A549 (cell line): ENCODE measurements around the gene DAB2. TPM values are rescaled to one million over a fixed set of nuclear protein-coding genes. Genes with fewer than 3 reads are reported as not detected.

Experiments used
- ATAC-seq, 2 experiments: fragments of 200-7000 bp in 1 of 2; fragments of >200 bp in 1 of 2; cut with Nextera tagmentation in 1 of 2; cut with Tn5 transposase in 1 of 2; 3 replicates each; pipeline versions ENCODE4 v1.8.0 to v1.9.1; 2018 to 2020; ENCODE audit warnings: mild to moderate bottlenecking in 1 of 2, moderate library complexity in 1 of 2
- CTCF ChIA-PET: fragments of 300-600 bp; sonication (Branson Sonifier 250); formaldehyde crosslinking; extraction: SDS; loops from one replicate; lab custom pipeline; 2021; ENCODE audit warnings: antibody characterized with exemption, inconsistent platforms; lab: Yijun Ruan, JAX
- POLR2A ChIA-PET: fragments of 350-600 bp; formaldehyde crosslinking; extraction: SDS; loops from one replicate; lab custom pipeline; 2021; ENCODE audit warnings: antibody characterized with exemption, inconsistent platforms; lab: Yijun Ruan, JAX
- DNase-seq, 2 experiments: peaks; one replicate each; pipeline versions ENCODE4 v3.0.0 to v3.0.0-alpha.2; 2011 to 2016; ENCODE audit warnings: low read depth in 1 of 2, low spot score in 1 of 2
- FAIRE-seq: peaks from 2 replicates; lab custom pipeline; 2011; peaks lifted over from hg19 to GRCh38; lab: Jason Lieb, UNC
- H3K27ac ChIP-seq, 2 experiments: fragments of >200 bp; sonication (Bioruptor Twin); formaldehyde crosslinking; 3 replicates each; pipeline ENCODE4 v1.5.1; 2016 to 2017
- H3K4me1 ChIP-seq: fragments of >200 bp; sonication (Bioruptor Twin); formaldehyde crosslinking; 3 replicates; pipeline ENCODE4 v1.6.1; 2016
- H3K4me2 ChIP-seq: fragments of >200 bp; sonication (Bioruptor Twin); formaldehyde crosslinking; 3 replicates; pipeline ENCODE4 v1.6.1; 2016
- H3K4me3 ChIP-seq: fragments of >200 bp; sonication (Bioruptor Twin); formaldehyde crosslinking; 3 replicates; pipeline ENCODE4 v1.5.1; 2016
- H3K9me3 ChIP-seq: fragments of >200 bp; sonication (Bioruptor Twin); formaldehyde crosslinking; 3 replicates; pipeline ENCODE4 v1.6.1; 2016
- BHLHE40 ChIP-seq: IDR thresholded peaks from 2 replicates; pipeline ENCODE4 v1.6.1; 2012; ENCODE audit warnings: low read depth, low read length, inconsistent platforms
- CBX8 ChIP-seq: fragments of 200-600 bp; sonication (generic); IDR thresholded peaks from 2 replicates; pipeline ENCODE4 v1.6.1; 2016
- CEBPB ChIP-seq, 2 experiments: fragments of >200 bp in 1 of 2; sonication (Bioruptor Twin) in 1 of 2; formaldehyde crosslinking in 1 of 2; IDR thresholded peaks; 2 replicates each; pipeline ENCODE4 v1.6.1; 2012 to 2016
- CHD4 ChIP-seq: fragments of 200-600 bp; sonication (generic); IDR thresholded peaks from 2 replicates; pipeline ENCODE4 v1.6.1; 2016; ENCODE audit warnings: antibody characterized with exemption, mild to moderate bottlenecking, borderline replicate concordance
- EHF ChIP-seq: fragments of 250-450 bp; sonication (Bioruptor Pico); IDR thresholded peaks from 2 replicates; pipeline ENCODE4 v1.5.0; 2020; ENCODE audit warnings: mild to moderate bottlenecking
- EP300 ChIP-seq, 2 experiments: fragments of >200 bp; sonication (Bioruptor Twin); formaldehyde crosslinking; IDR thresholded peaks; 2 replicates in 1 of 2; 3 replicates in 1 of 2; pipeline ENCODE4 v1.6.1; 2016 to 2017
- FOSB ChIP-seq: fragments of 250-450 bp; sonication (Bioruptor Pico); IDR thresholded peaks from 2 replicates; pipeline ENCODE4 v1.5.0; 2020; ENCODE audit warnings: mild to moderate bottlenecking, moderate library complexity
- FOSL2 ChIP-seq, 2 experiments: fragments of 450-650 bp in 1 of 2; fragments of >200 bp in 1 of 2; sonication (Bioruptor Twin) in 1 of 2; formaldehyde crosslinking; IDR thresholded peaks; 2 replicates each; pipeline versions ENCODE4 v1.5.0 to v1.6.1; 2016 to 2020; ENCODE audit warnings: mild to moderate bottlenecking in 1 of 2, moderate library complexity in 1 of 2
- FOXS1 ChIP-seq: fragments of 250-450 bp; sonication (Bioruptor Pico); IDR thresholded peaks from 2 replicates; pipeline ENCODE4 v1.5.0; 2020; ENCODE audit warnings: mild to moderate bottlenecking, moderate library complexity
- GATA3 ChIP-seq: IDR thresholded peaks from 2 replicates; pipeline ENCODE4 v1.6.1; 2012; ENCODE audit warnings: borderline replicate concordance
- MYC ChIP-seq: IDR thresholded peaks from 2 replicates; pipeline ENCODE4 v1.6.1; 2012; ENCODE audit warnings: mild to moderate bottlenecking, inconsistent platforms, low read length, improper control_type of control experiment, borderline replicate concordance
- NFE2L2 ChIP-seq: fragments of 150-350 bp; conservative IDR thresholded peaks from 2 replicates; pipeline ENCODE4 v1.6.1; 2014; ENCODE audit warnings: low read length
- PHF8 ChIP-seq: fragments of 200-600 bp; sonication (generic); IDR thresholded peaks from 2 replicates; pipeline ENCODE4 v1.6.1; 2016; ENCODE audit warnings: low read depth, mild to moderate bottlenecking, antibody characterized with exemption, moderate library complexity, borderline replicate concordance
- POLR2A ChIP-seq: IDR thresholded peaks from 2 replicates; pipeline ENCODE4 v1.6.1; 2012; ENCODE audit warnings: mild to moderate bottlenecking, low read length
- RAD21 ChIP-seq, 2 experiments: fragments of >200 bp in 1 of 2; sonication (Bioruptor Twin) in 1 of 2; formaldehyde crosslinking in 1 of 2; IDR thresholded peaks in 1 of 2; conservative IDR thresholded peaks in 1 of 2; 2 replicates in 1 of 2; 3 replicates in 1 of 2; pipeline ENCODE4 v1.6.1; 2012 to 2018; ENCODE audit warnings: inconsistent platforms in 1 of 2
- SMC3 ChIP-seq: fragments of >200 bp; sonication (Bioruptor Twin); formaldehyde crosslinking; IDR thresholded peaks from 3 replicates; pipeline ENCODE4 v1.6.1; 2018; ENCODE audit warnings: inconsistent platforms
- SREBF2 ChIP-seq: fragments of 450-650 bp; IDR thresholded peaks from 2 replicates; pipeline ENCODE4 v1.6.1; 2014; ENCODE audit warnings: mild to moderate bottlenecking, moderate library complexity
- TP53 ChIP-seq: fragments of 250-450 bp; sonication (Bioruptor Pico); IDR thresholded peaks from 2 replicates; pipeline ENCODE4 v1.5.0; 2021; ENCODE audit warnings: mild to moderate bottlenecking, moderate library complexity
- WGBS: methylation state at CpG from one replicate; pipeline ENCODE4 v1.1.6; 2017; ENCODE audit errors: missing lambda C conversion rate; 5-methylcytosine and 5-hydroxymethylcytosine counted together
- polyA plus RNA-seq, 4 experiments: library from polyadenylated mRNA; depleted of rRNA in 3 of 4; stranded (reverse); fragments of >200 nt; fragmentation: RNase III in 1 of 4; extraction: RNeasy Plus Mini Kit Qiagen cat#74134 plus additional on column Dnase treatment in 1 of 4; gene quantifications; 2 replicates in 3 of 4; 3 replicates in 1 of 4; pipeline ENCODE4 v1.2.3, GENCODE V29; 2011 to 2017
- TF ChIP-seq, protein P1 (sequence below): fragments of >200 bp; sonication (Bioruptor Twin); formaldehyde crosslinking; IDR thresholded peaks from 2 replicates; pipeline ENCODE4 v1.6.1; 2016
- TF ChIP-seq, protein P2 (sequence below): IDR thresholded peaks from 2 replicates; pipeline ENCODE4 v1.6.1; 2012
- TF ChIP-seq, protein P3 (sequence below): IDR thresholded peaks from 2 replicates; pipeline ENCODE4 v1.6.1; 2012
- TF ChIP-seq, protein P4 (sequence below): fragments of 150-350 bp; IDR thresholded peaks from 2 replicates; pipeline ENCODE4 v1.6.1; 2014; ENCODE audit warnings: low read depth, mild to moderate bottlenecking, low read length
- TF ChIP-seq, protein P5 (sequence below): fragments of >200 bp; sonication (Bioruptor Twin); formaldehyde crosslinking; IDR thresholded peaks from 3 replicates; pipeline ENCODE4 v1.5.1; 2016
- TF ChIP-seq, protein P6 (sequence below): fragments of 250-450 bp; sonication (Bioruptor Pico); IDR thresholded peaks from 2 replicates; pipeline ENCODE4 v1.5.0; 2021; ENCODE audit warnings: mild to moderate bottlenecking, moderate library complexity, borderline replicate concordance

The DAB2 gene
- polyA plus RNA-seq, 2 of the 4 experiments (the other 2 are of a cell fraction): 13.6 to 17.1 TPM

DNA sequence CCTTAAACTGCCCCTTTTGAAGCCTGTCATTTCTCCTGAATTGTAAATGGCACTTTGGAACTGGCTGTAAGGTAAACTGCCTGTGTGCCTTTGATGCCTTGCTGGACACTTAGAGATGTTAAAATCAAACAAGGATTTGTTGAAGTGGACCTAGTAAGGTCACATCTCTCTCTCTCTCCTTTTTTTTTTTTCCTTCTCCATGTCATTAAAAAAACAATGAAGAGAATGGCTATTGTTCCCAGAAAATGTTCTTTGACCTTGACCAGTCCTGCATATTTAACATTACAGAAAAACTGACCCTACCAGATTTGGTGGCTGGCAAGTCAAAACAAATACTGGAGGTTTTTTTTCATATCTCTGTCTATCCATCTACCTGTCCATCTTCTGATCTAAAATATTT, 2.9 kb upstream of the DAB2 start:
- H3K4me2 ChIP-seq: no peak overlapping the region
- no peak for ATAC-seq
- ChIA-PET CTCF (no interaction called here), POLR2A (no interaction called here)
- peaks cover 32% of the 10 kb centered on the region for H3K4me1 ChIP-seq
- no peak for DNase-seq
- H3K4me3 ChIP-seq: no peak overlapping the region
- no peaks in the 10 kb centered on the region for H3K9me3 ChIP-seq
- H3K27ac ChIP-seq: 0 out of 6 replicates have a peak overlapping the region, but pooled peaks of 1 of the 2 experiments have one; percentile 2
- FAIRE-seq: no peak
- TF ChIP-seq PHF8: no peak
- TF ChIP-seq, protein P1, sequence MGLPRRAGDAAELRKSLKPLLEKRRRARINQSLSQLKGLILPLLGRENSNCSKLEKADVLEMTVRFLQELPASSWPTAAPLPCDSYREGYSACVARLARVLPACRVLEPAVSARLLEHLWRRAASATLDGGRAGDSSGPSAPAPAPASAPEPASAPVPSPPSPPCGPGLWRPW: no peak
- no peak for TF ChIP-seq FOSL2 (IDR thresholded peaks at IDR 0.05)
- no peak for TF ChIP-seq FOSL2 (CRISPR knock-in tag; IDR thresholded peaks at IDR 0.05)
- TF ChIP-seq MYC: no peak
- TF ChIP-seq, protein P2, sequence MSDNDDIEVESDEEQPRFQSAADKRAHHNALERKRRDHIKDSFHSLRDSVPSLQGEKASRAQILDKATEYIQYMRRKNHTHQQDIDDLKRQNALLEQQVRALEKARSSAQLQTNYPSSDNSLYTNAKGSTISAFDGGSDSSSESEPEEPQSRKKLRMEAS: no peak
- no peak for TF ChIP-seq FOXS1 (CRISPR knock-in tag)
- TF ChIP-seq GATA3: no peak
- TF ChIP-seq, all 56 proteins: peak for 0

DNA sequence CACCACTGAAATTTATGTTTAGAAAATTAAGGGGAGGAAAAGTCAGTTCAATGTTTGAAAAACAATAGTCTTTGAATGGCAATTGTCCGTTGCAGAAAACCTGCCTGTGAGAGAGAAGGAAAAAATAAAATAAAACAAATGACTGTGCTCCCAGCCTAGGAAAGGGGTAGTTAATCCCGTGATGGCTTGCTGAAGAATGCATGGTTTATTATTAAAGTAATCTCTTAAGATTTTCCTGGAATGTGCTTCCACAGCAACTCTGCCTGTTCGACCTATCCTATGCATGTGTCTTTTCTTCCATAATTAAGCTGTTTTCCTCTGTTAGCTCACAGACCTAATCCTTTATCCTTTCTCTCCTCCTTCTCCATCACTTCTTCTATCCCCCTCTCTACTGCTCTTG, 2.4 kb upstream of the DAB2 start:
- 0 out of 6 replicates have a peak overlapping the region, but pooled peaks of 1 of the 2 experiments have one; percentile 2 for H3K27ac ChIP-seq
- CTCF ChIA-PET: no interaction called here
- TF ChIP-seq, protein P3, sequence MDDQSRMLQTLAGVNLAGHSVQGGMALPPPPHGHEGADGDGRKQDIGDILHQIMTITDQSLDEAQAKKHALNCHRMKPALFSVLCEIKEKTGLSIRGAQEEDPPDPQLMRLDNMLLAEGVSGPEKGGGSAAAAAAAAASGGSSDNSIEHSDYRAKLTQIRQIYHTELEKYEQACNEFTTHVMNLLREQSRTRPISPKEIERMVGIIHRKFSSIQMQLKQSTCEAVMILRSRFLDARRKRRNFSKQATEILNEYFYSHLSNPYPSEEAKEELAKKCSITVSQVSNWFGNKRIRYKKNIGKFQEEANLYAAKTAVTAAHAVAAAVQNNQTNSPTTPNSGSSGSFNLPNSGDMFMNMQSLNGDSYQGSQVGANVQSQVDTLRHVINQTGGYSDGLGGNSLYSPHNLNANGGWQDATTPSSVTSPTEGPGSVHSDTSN: no peak
- TF ChIP-seq NFE2L2: no peak
- peak overlapping the region; percentile 33 for H3K4me2 ChIP-seq
- no peak for ATAC-seq
- no peak for FAIRE-seq
- no peaks in the 10 kb centered on the region for H3K9me3 ChIP-seq
- no peak overlapping the region for H3K4me3 ChIP-seq
- WGBS: 49% methylated on average over 3 of the region's 3 CpGs
- POLR2A ChIA-PET: no interaction called here
- no peak for DNase-seq
- peaks cover 35% of the 10 kb centered on the region for H3K4me1 ChIP-seq

DNA sequence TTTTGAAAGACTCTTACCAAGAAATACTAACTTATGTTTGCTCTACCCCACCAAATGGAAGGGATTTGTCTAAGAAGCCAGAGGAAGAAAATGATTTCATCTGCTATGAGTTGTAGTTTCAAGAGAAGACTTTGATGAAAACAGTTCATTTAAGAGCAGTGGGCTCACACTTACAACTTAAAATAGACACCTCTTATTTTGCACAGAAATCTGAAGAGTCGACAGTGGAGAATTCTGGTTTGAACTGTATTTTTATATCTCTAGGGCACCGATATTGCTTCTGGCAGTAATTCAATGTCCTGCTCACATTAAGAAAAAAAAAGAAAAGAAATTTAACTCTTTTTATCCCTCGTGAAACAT, 1.9 kb upstream of the DAB2 start:
- CTCF ChIA-PET: interaction anchor here (5.2 kb wide), 1 partner anchor 50 kb away, joined by 45 read pairs; no protein-coding TSS in a partner anchor

DNA sequence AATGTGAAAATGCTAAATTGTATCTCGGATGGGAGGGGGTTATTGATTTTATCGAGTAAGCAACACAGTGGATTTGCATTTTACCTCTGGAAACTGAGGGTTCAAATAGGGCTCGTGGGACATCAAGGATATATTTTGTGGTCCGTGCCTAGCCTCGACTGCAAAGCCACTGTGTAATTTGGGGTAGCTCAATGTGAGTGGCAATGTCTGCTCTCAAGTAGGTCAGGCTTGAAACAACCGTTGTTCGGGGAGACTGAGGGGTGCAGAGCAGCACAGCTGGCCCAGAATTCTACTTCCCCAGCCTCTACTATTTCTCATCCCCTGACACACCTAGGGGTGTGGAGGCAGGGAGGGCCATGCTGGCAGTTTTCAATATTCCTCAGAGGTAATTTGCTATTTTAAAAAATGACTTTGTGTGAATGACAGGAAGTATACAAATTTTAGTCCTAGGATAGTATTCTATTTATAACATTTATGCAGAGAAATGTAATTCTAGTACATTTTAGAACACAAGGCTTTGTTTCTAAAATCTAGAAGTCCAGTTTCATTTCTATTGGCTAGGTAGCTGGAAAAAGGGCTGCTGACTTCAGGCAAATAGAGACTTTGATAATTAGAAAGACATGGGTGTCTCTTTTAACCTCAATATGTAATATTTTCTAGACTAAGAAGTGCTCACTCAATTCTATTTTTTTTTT, 1.4 kb upstream of the DAB2 start:
- H3K9me3 ChIP-seq: no peaks in the 10 kb centered on the region
- ChIA-PET CTCF (interaction anchor here (1.4 to 5.7 kb wide), 10 partner anchors 12 to 125 kb away, joined by 3 to 45 read pairs (median 18); no protein-coding TSS in a partner anchor), POLR2A (no interaction called here)
- WGBS: 88% methylated on average over 7 of the region's 7 CpGs
- FAIRE-seq (no peak), ATAC-seq (no peak), DNase-seq (no peak)
- H3K4me1 ChIP-seq: peaks cover 43% of the 10 kb centered on the region
- H3K4me3 ChIP-seq: no peak overlapping the region
- H3K4me2 ChIP-seq: peak overlapping the region; percentile 81
- H3K27ac ChIP-seq: peak overlapping the region in 1 of 2 experiments; percentile 26; a peak in 2 of 6 replicates
- TF ChIP-seq, protein P4, sequence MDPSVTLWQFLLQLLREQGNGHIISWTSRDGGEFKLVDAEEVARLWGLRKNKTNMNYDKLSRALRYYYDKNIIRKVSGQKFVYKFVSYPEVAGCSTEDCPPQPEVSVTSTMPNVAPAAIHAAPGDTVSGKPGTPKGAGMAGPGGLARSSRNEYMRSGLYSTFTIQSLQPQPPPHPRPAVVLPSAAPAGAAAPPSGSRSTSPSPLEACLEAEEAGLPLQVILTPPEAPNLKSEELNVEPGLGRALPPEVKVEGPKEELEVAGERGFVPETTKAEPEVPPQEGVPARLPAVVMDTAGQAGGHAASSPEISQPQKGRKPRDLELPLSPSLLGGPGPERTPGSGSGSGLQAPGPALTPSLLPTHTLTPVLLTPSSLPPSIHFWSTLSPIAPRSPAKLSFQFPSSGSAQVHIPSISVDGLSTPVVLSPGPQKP: no peak
- TF ChIP-seq EHF (CRISPR knock-in tag) (no peak), RAD21 (conservative IDR thresholded peaks at IDR 0.05 in 1 of 2, IDR thresholded peaks at IDR 0.05 in 1 of 2) (no peak), CBX8 (no peak), SMC3 (no peak), SREBF2 (no peak), POLR2A (no peak), FOSB (no peak), CHD4 (no peak), FOSL2 (IDR thresholded peaks at IDR 0.05) (no peak), FOSL2 (CRISPR knock-in tag; IDR thresholded peaks at IDR 0.05) (no peak), TP53 (CRISPR knock-in tag) (no peak), BHLHE40 (no peak)
- TF ChIP-seq, protein P5, sequence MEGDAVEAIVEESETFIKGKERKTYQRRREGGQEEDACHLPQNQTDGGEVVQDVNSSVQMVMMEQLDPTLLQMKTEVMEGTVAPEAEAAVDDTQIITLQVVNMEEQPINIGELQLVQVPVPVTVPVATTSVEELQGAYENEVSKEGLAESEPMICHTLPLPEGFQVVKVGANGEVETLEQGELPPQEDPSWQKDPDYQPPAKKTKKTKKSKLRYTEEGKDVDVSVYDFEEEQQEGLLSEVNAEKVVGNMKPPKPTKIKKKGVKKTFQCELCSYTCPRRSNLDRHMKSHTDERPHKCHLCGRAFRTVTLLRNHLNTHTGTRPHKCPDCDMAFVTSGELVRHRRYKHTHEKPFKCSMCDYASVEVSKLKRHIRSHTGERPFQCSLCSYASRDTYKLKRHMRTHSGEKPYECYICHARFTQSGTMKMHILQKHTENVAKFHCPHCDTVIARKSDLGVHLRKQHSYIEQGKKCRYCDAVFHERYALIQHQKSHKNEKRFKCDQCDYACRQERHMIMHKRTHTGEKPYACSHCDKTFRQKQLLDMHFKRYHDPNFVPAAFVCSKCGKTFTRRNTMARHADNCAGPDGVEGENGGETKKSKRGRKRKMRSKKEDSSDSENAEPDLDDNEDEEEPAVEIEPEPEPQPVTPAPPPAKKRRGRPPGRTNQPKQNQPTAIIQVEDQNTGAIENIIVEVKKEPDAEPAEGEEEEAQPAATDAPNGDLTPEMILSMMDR: no peak
- TF ChIP-seq, protein P6, sequence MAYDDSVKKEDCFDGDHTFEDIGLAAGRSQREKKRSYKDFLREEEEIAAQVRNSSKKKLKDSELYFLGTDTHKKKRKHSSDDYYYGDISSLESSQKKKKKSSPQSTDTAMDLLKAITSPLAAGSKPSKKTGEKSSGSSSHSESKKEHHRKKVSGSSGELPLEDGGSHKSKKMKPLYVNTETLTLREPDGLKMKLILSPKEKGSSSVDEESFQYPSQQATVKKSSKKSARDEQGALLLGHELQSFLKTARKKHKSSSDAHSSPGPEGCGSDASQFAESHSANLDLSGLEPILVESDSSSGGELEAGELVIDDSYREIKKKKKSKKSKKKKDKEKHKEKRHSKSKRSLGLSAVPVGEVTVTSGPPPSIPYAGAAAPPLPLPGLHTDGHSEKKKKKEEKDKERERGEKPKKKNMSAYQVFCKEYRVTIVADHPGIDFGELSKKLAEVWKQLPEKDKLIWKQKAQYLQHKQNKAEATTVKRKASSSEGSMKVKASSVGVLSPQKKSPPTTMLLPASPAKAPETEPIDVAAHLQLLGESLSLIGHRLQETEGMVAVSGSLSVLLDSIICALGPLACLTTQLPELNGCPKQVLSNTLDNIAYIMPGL (CRISPR knock-in tag): no peak

More for the DNA sequence above, 1.9 kb upstream of the DAB2 start:
- ATAC-seq (no peak), FAIRE-seq (no peak), DNase-seq (no peak)
- H3K4me2 ChIP-seq: peak overlapping the region; percentile 33
- 39% methylated on average over 3 of the region's 3 CpGs for WGBS
- H3K4me1 ChIP-seq: peaks cover 38% of the 10 kb centered on the region
- no peaks in the 10 kb centered on the region for H3K9me3 ChIP-seq
- POLR2A ChIA-PET: no interaction called here
- no peak overlapping the region for H3K27ac ChIP-seq
- TF ChIP-seq CEBPB (IDR thresholded peaks at IDR 0.05) (no peak), EP300 (IDR thresholded peaks at IDR 0.05) (no peak)
- H3K4me3 ChIP-seq: no peak overlapping the region
